Measurements from ENCODE around the gene LRP8.

DNA sequence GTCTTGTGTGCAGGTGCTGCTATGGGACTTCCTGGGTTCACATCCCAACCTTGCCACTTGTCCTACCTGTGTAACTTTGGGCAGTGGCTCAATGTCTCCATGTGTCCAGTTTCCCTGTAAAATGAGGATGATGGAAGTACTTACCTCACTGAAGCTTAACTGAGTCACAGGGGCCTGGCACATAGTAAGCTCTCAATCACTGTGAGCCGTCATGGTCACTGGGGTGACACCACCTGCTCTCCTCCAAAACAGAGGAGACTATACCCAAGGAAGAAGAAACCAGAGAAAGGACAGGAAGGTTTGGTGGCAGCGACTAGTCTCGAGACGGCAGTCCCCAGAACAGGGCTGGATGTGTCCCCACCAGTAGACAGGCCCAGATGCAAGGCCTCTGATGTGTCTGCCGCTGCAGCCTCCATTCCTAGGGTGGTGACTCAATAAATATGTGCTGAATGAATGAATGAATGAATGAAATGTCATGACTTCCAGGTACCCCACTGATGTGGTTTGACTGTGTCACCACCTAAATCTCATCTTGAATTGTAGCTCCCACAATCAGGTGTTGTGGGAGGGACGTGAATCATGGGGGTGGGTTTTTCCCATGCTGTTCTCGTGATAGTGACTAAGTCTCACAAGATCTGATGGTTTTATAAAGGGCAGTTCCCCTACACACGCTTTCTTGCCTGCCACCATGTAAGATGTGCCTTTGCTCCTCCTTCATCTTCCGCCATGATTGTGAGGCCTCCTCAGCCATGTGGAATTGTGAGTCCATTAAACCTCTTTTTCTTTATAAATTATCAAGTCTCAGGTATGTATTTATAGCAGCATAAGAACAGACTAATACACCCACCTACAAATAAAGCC, 13.0 kb upstream of the LRP8 start:
- TF ChIP-seq SMC3 (IDR thresholded peaks at IDR 0.05; ENCODE audit: low read depth, low read length) (no peak), NFE2L2 (IDR thresholded peaks at IDR 0.05; ENCODE audit: low read depth, low read length) (no peak), POLR2A (IDR thresholded peaks at IDR 0.05; ENCODE audit: low read depth, low read length) (no peak), RFX5 (IDR thresholded peaks at IDR 0.05; ENCODE audit: low read depth, low read length) (no peak)
- TF ChIP-seq, protein P1, sequence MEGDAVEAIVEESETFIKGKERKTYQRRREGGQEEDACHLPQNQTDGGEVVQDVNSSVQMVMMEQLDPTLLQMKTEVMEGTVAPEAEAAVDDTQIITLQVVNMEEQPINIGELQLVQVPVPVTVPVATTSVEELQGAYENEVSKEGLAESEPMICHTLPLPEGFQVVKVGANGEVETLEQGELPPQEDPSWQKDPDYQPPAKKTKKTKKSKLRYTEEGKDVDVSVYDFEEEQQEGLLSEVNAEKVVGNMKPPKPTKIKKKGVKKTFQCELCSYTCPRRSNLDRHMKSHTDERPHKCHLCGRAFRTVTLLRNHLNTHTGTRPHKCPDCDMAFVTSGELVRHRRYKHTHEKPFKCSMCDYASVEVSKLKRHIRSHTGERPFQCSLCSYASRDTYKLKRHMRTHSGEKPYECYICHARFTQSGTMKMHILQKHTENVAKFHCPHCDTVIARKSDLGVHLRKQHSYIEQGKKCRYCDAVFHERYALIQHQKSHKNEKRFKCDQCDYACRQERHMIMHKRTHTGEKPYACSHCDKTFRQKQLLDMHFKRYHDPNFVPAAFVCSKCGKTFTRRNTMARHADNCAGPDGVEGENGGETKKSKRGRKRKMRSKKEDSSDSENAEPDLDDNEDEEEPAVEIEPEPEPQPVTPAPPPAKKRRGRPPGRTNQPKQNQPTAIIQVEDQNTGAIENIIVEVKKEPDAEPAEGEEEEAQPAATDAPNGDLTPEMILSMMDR (conservative IDR thresholded peaks at IDR 0.05; ENCODE audit: low read depth, low read length): no peak

Measured in IMR-90 (cell line).